ENCODE results near the gene MUL1. TPM values are rescaled to one million over a fixed set of nuclear protein-coding genes. Genes with fewer than 3 reads are reported as not detected.

Gene MUL1
- polyA plus RNA-seq, 2 of the 4 experiments (the other 2 are of a cell fraction) = 20.0 to 24.5 TPM

DNA sequence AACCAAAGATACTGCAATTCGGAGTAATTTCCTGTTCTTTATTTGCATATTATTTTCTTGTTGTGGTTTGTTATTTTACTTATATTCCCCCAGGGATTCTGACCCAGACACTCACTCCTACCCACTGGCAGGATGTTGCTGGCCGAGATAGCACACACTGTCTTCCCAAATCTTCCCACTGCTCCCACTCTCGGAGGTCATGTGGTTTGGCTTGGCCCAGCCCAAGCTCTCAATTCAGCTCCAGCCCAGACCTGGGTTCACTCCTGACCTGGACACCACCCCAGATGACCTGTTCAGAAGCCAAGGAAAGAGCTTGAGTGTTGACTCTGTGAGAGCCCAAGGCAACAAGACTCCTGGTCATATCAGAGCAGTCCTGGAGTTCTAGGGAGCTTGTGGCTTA lies 43.2 kb upstream of the MUL1 start:
- FAIRE-seq (no peak), DNase-seq (ENCODE audit: low read depth in 1 of 2, low spot score in 1 of 2) (no peak), ATAC-seq (no peak)
- Histone ChIP-seq H3K4me3 (no peak overlapping the region), H3K4me1 (peaks cover 8% of the 10 kb centered on the region), H3K27ac (peak overlapping the region in 1 of 2 experiments; percentile 92; a peak in 3 of 6 replicates), H3K9me3 (no peaks in the 10 kb centered on the region), H3K4me2 (peak overlapping the region; percentile 95; the same call in 2 of the 3 replicates)
- CTCF ChIA-PET = interaction anchor here (1.0 to 2.7 kb wide), 3 partner anchors 28 to 90 kb away, joined by 3 to 11 read pairs (median 3); no protein-coding TSS in a partner anchor
- TF ChIP-seq SREBF2 (IDR thresholded peaks at IDR 0.05) (no peak), JUN (IDR thresholded peaks at IDR 0.05) (no peak), MYC (IDR thresholded peaks at IDR 0.05; ENCODE audit: borderline replicate concordance, low read length) (no peak), RFX5 (IDR thresholded peaks at IDR 0.05) (no peak), HOXA7 (CRISPR knock-in tag; IDR thresholded peaks at IDR 0.05) (no peak), EHF (CRISPR knock-in tag; IDR thresholded peaks at IDR 0.05) (no peak), RARB (CRISPR knock-in tag; IDR thresholded peaks at IDR 0.05) (no peak), ZC3H11A (IDR thresholded peaks at IDR 0.05) (no peak), EP300 (IDR thresholded peaks at IDR 0.05) (no peak), ZSCAN20 (CRISPR knock-in tag; IDR thresholded peaks at IDR 0.05) (no peak)
- TF ChIP-seq, protein P1, sequence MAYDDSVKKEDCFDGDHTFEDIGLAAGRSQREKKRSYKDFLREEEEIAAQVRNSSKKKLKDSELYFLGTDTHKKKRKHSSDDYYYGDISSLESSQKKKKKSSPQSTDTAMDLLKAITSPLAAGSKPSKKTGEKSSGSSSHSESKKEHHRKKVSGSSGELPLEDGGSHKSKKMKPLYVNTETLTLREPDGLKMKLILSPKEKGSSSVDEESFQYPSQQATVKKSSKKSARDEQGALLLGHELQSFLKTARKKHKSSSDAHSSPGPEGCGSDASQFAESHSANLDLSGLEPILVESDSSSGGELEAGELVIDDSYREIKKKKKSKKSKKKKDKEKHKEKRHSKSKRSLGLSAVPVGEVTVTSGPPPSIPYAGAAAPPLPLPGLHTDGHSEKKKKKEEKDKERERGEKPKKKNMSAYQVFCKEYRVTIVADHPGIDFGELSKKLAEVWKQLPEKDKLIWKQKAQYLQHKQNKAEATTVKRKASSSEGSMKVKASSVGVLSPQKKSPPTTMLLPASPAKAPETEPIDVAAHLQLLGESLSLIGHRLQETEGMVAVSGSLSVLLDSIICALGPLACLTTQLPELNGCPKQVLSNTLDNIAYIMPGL (CRISPR knock-in tag; IDR thresholded peaks at IDR 0.05; ENCODE audit: borderline replicate concordance) = no peak
- TF ChIP-seq, protein P2, sequence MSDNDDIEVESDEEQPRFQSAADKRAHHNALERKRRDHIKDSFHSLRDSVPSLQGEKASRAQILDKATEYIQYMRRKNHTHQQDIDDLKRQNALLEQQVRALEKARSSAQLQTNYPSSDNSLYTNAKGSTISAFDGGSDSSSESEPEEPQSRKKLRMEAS (IDR thresholded peaks at IDR 0.05) = no peak
- TF ChIP-seq, protein P3, sequence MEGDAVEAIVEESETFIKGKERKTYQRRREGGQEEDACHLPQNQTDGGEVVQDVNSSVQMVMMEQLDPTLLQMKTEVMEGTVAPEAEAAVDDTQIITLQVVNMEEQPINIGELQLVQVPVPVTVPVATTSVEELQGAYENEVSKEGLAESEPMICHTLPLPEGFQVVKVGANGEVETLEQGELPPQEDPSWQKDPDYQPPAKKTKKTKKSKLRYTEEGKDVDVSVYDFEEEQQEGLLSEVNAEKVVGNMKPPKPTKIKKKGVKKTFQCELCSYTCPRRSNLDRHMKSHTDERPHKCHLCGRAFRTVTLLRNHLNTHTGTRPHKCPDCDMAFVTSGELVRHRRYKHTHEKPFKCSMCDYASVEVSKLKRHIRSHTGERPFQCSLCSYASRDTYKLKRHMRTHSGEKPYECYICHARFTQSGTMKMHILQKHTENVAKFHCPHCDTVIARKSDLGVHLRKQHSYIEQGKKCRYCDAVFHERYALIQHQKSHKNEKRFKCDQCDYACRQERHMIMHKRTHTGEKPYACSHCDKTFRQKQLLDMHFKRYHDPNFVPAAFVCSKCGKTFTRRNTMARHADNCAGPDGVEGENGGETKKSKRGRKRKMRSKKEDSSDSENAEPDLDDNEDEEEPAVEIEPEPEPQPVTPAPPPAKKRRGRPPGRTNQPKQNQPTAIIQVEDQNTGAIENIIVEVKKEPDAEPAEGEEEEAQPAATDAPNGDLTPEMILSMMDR (IDR thresholded peaks at IDR 0.05) = no peak
- TF ChIP-seq, protein P4, sequence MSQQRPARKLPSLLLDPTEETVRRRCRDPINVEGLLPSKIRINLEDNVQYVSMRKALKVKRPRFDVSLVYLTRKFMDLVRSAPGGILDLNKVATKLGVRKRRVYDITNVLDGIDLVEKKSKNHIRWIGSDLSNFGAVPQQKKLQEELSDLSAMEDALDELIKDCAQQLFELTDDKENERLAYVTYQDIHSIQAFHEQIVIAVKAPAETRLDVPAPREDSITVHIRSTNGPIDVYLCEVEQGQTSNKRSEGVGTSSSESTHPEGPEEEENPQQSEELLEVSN (IDR thresholded peaks at IDR 0.05; ENCODE audit: borderline replicate concordance, low read depth) = no peak
- TF ChIP-seq, protein P5, sequence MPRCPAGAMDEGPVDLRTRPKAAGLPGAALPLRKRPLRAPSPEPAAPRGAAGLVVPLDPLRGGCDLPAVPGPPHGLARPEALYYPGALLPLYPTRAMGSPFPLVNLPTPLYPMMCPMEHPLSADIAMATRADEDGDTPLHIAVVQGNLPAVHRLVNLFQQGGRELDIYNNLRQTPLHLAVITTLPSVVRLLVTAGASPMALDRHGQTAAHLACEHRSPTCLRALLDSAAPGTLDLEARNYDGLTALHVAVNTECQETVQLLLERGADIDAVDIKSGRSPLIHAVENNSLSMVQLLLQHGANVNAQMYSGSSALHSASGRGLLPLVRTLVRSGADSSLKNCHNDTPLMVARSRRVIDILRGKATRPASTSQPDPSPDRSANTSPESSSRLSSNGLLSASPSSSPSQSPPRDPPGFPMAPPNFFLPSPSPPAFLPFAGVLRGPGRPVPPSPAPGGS (IDR thresholded peaks at IDR 0.05) = no peak
- 93% methylated on average over 3 of the region's 3 CpGs for WGBS (ENCODE audit: missing lambda C conversion rate)
- POLR2A ChIA-PET = interaction anchor here (0.6 to 1.6 kb wide), 2 partner anchors 39 to 1129 kb away, joined by 3 to 4 read pairs; no protein-coding TSS in a partner anchor

DNA sequence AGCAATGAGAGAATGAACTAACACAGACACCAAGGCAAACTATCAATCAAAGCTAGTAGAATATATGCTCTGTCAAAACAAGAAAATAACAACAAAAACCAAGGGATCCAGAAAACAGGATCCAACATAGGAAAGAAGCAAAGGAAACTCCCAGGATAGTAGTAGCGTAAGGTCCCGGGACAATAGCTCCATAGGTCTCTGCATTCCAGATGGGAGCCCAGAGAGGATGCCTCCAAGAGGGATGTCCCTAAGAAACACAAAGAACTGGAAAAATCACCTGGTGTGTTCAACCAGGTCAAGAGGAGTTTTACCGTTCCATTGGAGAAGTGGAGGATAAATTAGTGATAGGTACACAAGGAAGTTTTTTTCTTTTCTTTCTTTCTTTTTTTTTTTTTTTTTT lies 38.7 kb upstream of the MUL1 start:
- POLR2A ChIA-PET = no interaction called here
- H3K9me3 ChIP-seq = no peaks in the 10 kb centered on the region
- ATAC-seq (no peak), DNase-seq (ENCODE audit: low read depth in 1 of 2, low spot score in 1 of 2) (no peak), FAIRE-seq (no peak)
- WGBS (ENCODE audit: missing lambda C conversion rate) = 86% methylated on average over 3 of the region's 3 CpGs
- CTCF ChIA-PET = no interaction called here
- TF ChIP-seq FOSL2 (IDR thresholded peaks at IDR 0.05) (no peak), FOSL2 (CRISPR knock-in tag; IDR thresholded peaks at IDR 0.05) (no peak), KDM1A (IDR thresholded peaks at IDR 0.05; ENCODE audit: low read depth) (no peak), RFX5 (IDR thresholded peaks at IDR 0.05) (no peak), NR3C1 (IDR thresholded peaks at IDR 0.05) (no peak), GATA3 (IDR thresholded peaks at IDR 0.05; ENCODE audit: borderline replicate concordance) (no peak), SMC3 (IDR thresholded peaks at IDR 0.05) (no peak), RCOR1 (IDR thresholded peaks at IDR 0.05; ENCODE audit: low read depth, low read length) (no peak)
- no peak overlapping the region for H3K27ac ChIP-seq
- H3K4me1 ChIP-seq = peaks cover 5% of the 10 kb centered on the region
- H3K4me2 ChIP-seq = no peak overlapping the region
- H3K4me3 ChIP-seq = no peak overlapping the region

Measured in A549 (cell line).